ENCODE results near the gene SRRM3.
"Not testable (repeated sequence)": the region's sequence is repeated elsewhere in the genome, so short reads cannot be mapped to it uniquely, and the experiment has no call there.

The SRRM3 gene

DNA sequence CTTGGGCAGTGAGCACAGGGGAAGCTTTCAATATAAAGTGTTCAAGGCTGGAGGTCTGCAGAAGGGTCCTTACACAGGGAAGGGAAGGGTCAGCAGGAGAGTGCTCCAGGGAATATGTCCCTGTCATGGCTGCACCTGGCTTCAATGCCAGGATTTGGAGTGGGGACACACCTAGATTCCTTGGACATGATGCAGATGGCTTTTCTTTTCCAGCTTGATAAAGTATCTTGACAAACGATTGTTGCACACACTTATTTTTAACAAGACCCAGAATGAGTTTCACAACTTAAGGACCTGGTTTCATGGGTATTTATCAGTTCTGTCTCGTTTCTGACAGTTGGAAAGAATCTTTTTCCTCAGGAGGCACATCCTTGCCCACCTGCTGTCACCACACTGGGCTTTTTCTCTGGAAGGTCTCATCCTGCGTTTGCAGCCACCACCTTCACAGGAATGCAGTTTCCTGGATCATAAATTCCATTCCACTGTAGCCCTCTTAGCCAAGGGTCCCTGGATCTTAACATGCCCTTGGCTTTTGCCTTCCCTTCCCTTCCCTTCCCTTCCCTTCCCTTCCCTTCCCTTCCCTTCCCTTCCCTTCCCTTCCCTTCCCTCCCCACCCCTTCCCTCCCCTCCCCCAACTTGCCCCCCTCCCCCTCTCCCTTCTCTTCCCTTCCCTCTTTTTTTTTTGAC lies 21.7 kb downstream of the SRRM3 start:
- DNase-seq (ENCODE audit: low read depth), result no peak
- no peak overlapping the region for H3K4me3 ChIP-seq (ENCODE audit: low read length)
- TF ChIP-seq, protein P1, sequence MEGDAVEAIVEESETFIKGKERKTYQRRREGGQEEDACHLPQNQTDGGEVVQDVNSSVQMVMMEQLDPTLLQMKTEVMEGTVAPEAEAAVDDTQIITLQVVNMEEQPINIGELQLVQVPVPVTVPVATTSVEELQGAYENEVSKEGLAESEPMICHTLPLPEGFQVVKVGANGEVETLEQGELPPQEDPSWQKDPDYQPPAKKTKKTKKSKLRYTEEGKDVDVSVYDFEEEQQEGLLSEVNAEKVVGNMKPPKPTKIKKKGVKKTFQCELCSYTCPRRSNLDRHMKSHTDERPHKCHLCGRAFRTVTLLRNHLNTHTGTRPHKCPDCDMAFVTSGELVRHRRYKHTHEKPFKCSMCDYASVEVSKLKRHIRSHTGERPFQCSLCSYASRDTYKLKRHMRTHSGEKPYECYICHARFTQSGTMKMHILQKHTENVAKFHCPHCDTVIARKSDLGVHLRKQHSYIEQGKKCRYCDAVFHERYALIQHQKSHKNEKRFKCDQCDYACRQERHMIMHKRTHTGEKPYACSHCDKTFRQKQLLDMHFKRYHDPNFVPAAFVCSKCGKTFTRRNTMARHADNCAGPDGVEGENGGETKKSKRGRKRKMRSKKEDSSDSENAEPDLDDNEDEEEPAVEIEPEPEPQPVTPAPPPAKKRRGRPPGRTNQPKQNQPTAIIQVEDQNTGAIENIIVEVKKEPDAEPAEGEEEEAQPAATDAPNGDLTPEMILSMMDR (IDR thresholded peaks at IDR 0.05; ENCODE audit: insufficient read depth, low read depth, low read length, missing control alignments), result no peak

DNA sequence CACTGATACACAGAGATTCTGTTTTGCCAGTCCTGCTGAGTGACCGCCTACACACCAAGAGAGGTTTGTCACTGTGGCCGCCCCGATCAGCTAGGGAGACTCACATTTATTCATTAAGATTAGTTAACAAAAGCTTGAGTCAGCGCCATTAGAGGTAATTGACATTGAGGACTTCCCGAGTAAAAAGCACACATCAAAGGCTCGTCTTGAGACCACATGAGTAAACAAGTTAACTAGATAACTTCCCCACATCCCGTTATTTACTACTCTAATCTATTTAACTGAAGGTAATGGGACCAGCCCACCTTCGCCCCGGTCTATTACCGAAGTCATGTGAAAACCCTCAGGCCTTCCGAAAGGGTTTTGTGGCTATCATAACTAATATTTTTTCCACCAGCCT lies 23.0 kb downstream of the SRRM3 start:
- TF ChIP-seq, protein P1 (IDR thresholded peaks at IDR 0.05; ENCODE audit: insufficient read depth, low read depth, low read length, missing control alignments), result no peak
- H3K4me3 ChIP-seq (ENCODE audit: low read length), result no peak overlapping the region
- DNase-seq (ENCODE audit: low read depth), result no peak

- TF ChIP-seq, protein P1 (IDR thresholded peaks at IDR 0.05; ENCODE audit: insufficient read depth, low read depth, low read length, missing control alignments), result no peak
- H3K4me3 ChIP-seq (ENCODE audit: low read length), result no peak overlapping the region
- peak; percentile 48 for DNase-seq (ENCODE audit: low read depth)
These were observed 23.7 kb downstream of the SRRM3 start for GRCh38 chr7:76225379-76225778.

DNA sequence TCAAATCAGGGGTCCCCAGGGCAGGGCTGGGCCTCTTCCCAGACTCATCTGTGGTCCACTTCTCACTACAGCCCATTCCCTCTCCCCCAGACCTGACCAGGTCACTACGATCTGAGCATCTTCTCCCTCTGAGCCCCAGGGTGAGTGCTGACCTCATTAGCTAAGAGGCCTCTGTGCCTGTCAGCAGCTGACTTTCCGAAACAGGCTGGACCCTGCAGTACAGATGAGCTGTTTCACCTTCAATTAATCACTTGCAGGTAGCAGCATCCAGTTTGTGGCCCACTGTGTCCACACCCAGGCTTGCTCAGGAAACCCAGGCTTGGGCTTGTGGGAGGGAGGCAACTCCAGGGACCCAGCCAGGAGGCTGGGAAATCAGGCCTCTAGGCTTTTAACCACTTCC lies 24.3 kb downstream of the SRRM3 start:
- no peak overlapping the region for H3K4me3 ChIP-seq (ENCODE audit: low read length)
- no peak for DNase-seq (ENCODE audit: low read depth)
- TF ChIP-seq, protein P1 (IDR thresholded peaks at IDR 0.05; ENCODE audit: insufficient read depth, low read depth, low read length, missing control alignments), result no peak

DNA sequence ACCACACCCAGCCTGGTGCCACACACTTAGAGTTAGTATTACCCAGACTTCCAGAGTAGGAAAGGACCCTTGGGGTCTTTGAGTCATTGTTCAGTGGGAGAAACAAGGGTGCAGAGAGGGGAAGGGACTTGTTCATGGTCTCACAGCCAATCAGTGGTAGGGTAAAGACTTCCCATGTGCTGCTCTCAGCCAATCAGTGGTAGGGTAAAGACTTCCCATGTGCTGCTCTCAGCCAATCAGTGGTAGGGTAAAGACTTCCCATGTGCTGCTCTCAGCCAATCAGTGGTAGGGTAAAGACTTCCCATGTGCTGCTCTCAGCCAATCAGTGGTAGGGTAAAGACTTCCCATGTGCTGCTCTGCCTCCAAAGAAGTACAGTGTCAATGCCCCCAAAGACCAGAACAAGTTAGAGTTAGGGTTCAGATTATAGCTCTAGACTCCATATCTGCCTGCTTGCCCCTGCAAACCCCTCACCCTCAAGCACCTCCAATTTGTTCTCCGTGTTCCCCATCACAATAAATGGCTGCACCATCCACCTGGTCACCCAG lies 25.3 kb downstream of the SRRM3 start:
- not testable (repeated sequence) for DNase-seq (ENCODE audit: low read depth); H3K4me3 ChIP-seq (ENCODE audit: low read length)

DNA sequence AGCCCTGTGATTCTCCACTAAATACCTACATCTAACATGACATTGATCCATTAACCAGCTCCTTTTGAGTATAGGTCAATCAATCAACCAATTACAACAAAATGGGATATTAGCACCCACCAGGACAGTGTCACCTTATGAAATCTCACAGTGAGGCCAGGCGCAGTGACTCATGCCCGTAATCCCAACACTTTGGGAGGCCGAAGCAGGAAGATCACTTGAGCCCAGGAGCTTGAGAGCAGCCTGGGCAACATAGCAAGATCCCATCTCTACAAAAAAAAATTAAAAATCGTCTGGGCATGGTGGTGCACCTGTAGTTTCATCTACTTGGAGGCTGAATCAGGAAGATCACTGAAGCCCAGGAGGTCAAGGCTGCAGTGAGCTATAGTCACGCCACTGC lies 28.5 kb downstream of the SRRM3 start:
- TF ChIP-seq, protein P1 (IDR thresholded peaks at IDR 0.05; ENCODE audit: insufficient read depth, low read depth, low read length, missing control alignments), result no peak

GRCh38 chr7:76231071-76231470 lies 29.4 kb downstream of the SRRM3 start:
- TF ChIP-seq, protein P1 (IDR thresholded peaks at IDR 0.05; ENCODE audit: insufficient read depth, low read depth, low read length, missing control alignments), result no peak
- no peak overlapping the region for H3K4me3 ChIP-seq (ENCODE audit: low read length)
- no peak for DNase-seq (ENCODE audit: low read depth)

More for the DNA sequence above, 28.5 kb downstream of the SRRM3 start:
- H3K4me3 ChIP-seq (ENCODE audit: low read length), result no peak overlapping the region
- no peak for DNase-seq (ENCODE audit: low read depth)
